Activated naive CD8-positive, alpha-beta T cell treated with anti-CD3 and anti-CD28 coated beads for 36 hours (primary cell): ENCODE measurements around the gene FOXF2. TPM values are rescaled to one million over a fixed set of nuclear protein-coding genes. Genes with fewer than 3 reads are reported as not detected.

Source experiments
- DNase-seq: peaks from one replicate; pipeline ENCODE4 v3.0.0; 2021
- H3K27ac Mint-ChIP-seq: one replicate; pipeline ENCODE4 v1.8.0; 2022; ENCODE audit warnings: mild to moderate bottlenecking, moderate library complexity, mixed read lengths
- H3K27me3 Mint-ChIP-seq: one replicate; pipeline ENCODE4 v1.8.0; 2022; ENCODE audit warnings: mild to moderate bottlenecking, mixed read lengths
- H3K36me3 Mint-ChIP-seq: one replicate; pipeline ENCODE4 v1.8.0; 2021; ENCODE audit warnings: mild to moderate bottlenecking, mixed read lengths
- H3K4me1 Mint-ChIP-seq: one replicate; pipeline ENCODE4 v1.8.0; 2021; ENCODE audit warnings: mixed read lengths
- H3K4me3 Mint-ChIP-seq: one replicate; pipeline ENCODE4 v1.8.0; 2022; ENCODE audit warnings: mild to moderate bottlenecking, moderate library complexity, mixed read lengths
- H3K9me3 Mint-ChIP-seq: one replicate; pipeline ENCODE4 v1.8.0; 2022; ENCODE audit warnings: mixed read lengths
- total RNA-seq, 2 experiments: library from RNA; stranded (reverse); gene quantifications; one replicate each; pipeline ENCODE4 v1.2.3, GENCODE V29; 2021

The FOXF2 gene
- total RNA-seq, 2 experiments from 2014 or later, result not detected

- no peaks in the 10 kb centered on the region for H3K9me3 Mint-ChIP-seq
- peaks cover 1% of the 10 kb centered on the region for H3K4me1 Mint-ChIP-seq
- peaks cover 28% of the 10 kb centered on the region for H3K27me3 Mint-ChIP-seq
- no peaks in the 10 kb centered on the region for H3K36me3 Mint-ChIP-seq
- DNase-seq, result no peak
- H3K4me3 Mint-ChIP-seq, result no peak overlapping the region
- no peak overlapping the region for H3K27ac Mint-ChIP-seq
Observed at GRCh38 chr6:1406306-1407072, 17.1 kb downstream of the FOXF2 start.

- Mint-ChIP-seq H3K27me3 (peaks cover 30% of the 10 kb centered on the region), H3K9me3 (no peaks in the 10 kb centered on the region), H3K4me1 (peaks cover 1% of the 10 kb centered on the region), H3K27ac (no peak overlapping the region), H3K4me3 (no peak overlapping the region), H3K36me3 (no peaks in the 10 kb centered on the region)
- no peak for DNase-seq
Observed at GRCh38 chr6:1407499-1407990, 18.2 kb downstream of the FOXF2 start.

- no peak overlapping the region for H3K4me3 Mint-ChIP-seq
- no peak overlapping the region for H3K27ac Mint-ChIP-seq
- peaks cover 1% of the 10 kb centered on the region for H3K4me1 Mint-ChIP-seq
- H3K9me3 Mint-ChIP-seq, result no peaks in the 10 kb centered on the region
- no peak for DNase-seq
- peaks cover 39% of the 10 kb centered on the region for H3K27me3 Mint-ChIP-seq
- no peaks in the 10 kb centered on the region for H3K36me3 Mint-ChIP-seq
Observed at GRCh38 chr6:1409774-1410465, 20.5 kb downstream of the FOXF2 start.

GRCh38 chr6:1412901-1413300 is 23.5 kb downstream of the FOXF2 start:
- no peak for DNase-seq
- H3K9me3 Mint-ChIP-seq, result no peaks in the 10 kb centered on the region
- peaks cover 1% of the 10 kb centered on the region for H3K4me1 Mint-ChIP-seq
- H3K4me3 Mint-ChIP-seq, result no peak overlapping the region
- H3K27me3 Mint-ChIP-seq, result peaks cover 48% of the 10 kb centered on the region
- H3K27ac Mint-ChIP-seq, result no peak overlapping the region
- H3K36me3 Mint-ChIP-seq, result no peaks in the 10 kb centered on the region

- DNase-seq, result no peak
- H3K4me1 Mint-ChIP-seq, result no peaks in the 10 kb centered on the region
- H3K36me3 Mint-ChIP-seq, result no peaks in the 10 kb centered on the region
- H3K4me3 Mint-ChIP-seq, result no peak overlapping the region
- no peak overlapping the region for H3K27ac Mint-ChIP-seq
- H3K9me3 Mint-ChIP-seq, result peaks cover 4% of the 10 kb centered on the region
- peaks cover 40% of the 10 kb centered on the region for H3K27me3 Mint-ChIP-seq
Observed at GRCh38 chr6:1415416-1416063, 26.2 kb downstream of the FOXF2 start.

- H3K4me1 Mint-ChIP-seq, result no peaks in the 10 kb centered on the region
- no peak overlapping the region for H3K4me3 Mint-ChIP-seq
- H3K36me3 Mint-ChIP-seq, result no peaks in the 10 kb centered on the region
- peaks cover 36% of the 10 kb centered on the region for H3K27me3 Mint-ChIP-seq
- DNase-seq, result no peak
- H3K27ac Mint-ChIP-seq, result no peak overlapping the region
- peaks cover 9% of the 10 kb centered on the region for H3K9me3 Mint-ChIP-seq
Observed at GRCh38 chr6:1416191-1416760, 26.9 kb downstream of the FOXF2 start.

- H3K4me1 Mint-ChIP-seq, result no peaks in the 10 kb centered on the region
- no peaks in the 10 kb centered on the region for H3K36me3 Mint-ChIP-seq
- no peak for DNase-seq
Observed at GRCh38 chr6:1416820-1417219, 27.4 kb downstream of the FOXF2 start.

GRCh38 chr6:1417718-1418117 is 28.3 kb downstream of the FOXF2 start:
- H3K27me3 Mint-ChIP-seq, result peaks cover 33% of the 10 kb centered on the region
- peaks cover 9% of the 10 kb centered on the region for H3K9me3 Mint-ChIP-seq
- no peaks in the 10 kb centered on the region for H3K36me3 Mint-ChIP-seq
- no peak for DNase-seq
- H3K4me1 Mint-ChIP-seq, result no peaks in the 10 kb centered on the region
- H3K4me3 Mint-ChIP-seq, result no peak overlapping the region
- H3K27ac Mint-ChIP-seq, result no peak overlapping the region

More at GRCh38 chr6:1416820-1417219, 27.4 kb downstream of the FOXF2 start:
- Mint-ChIP-seq H3K4me3 (no peak overlapping the region), H3K27ac (no peak overlapping the region), H3K9me3 (peaks cover 9% of the 10 kb centered on the region), H3K27me3 (peaks cover 33% of the 10 kb centered on the region)

GRCh38 chr6:1418471-1419191 is 29.3 kb downstream of the FOXF2 start:
- H3K9me3 Mint-ChIP-seq, result peaks cover 9% of the 10 kb centered on the region
- no peak for DNase-seq

GRCh38 chr6:1420382-1420781 is 31.0 kb downstream of the FOXF2 start:
- Mint-ChIP-seq H3K4me3 (no peak overlapping the region), H3K9me3 (peaks cover 9% of the 10 kb centered on the region), H3K27ac (no peak overlapping the region), H3K27me3 (peaks cover 44% of the 10 kb centered on the region), H3K36me3 (no peaks in the 10 kb centered on the region), H3K4me1 (peaks cover 2% of the 10 kb centered on the region)
- no peak for DNase-seq

More at GRCh38 chr6:1418471-1419191, 29.3 kb downstream of the FOXF2 start:
- Mint-ChIP-seq H3K4me1 (no peaks in the 10 kb centered on the region), H3K36me3 (no peaks in the 10 kb centered on the region), H3K27me3 (peaks cover 41% of the 10 kb centered on the region), H3K27ac (no peak overlapping the region), H3K4me3 (no peak overlapping the region)

- peaks cover 9% of the 10 kb centered on the region for H3K9me3 Mint-ChIP-seq
- H3K36me3 Mint-ChIP-seq, result no peaks in the 10 kb centered on the region
- H3K27me3 Mint-ChIP-seq, result peaks cover 60% of the 10 kb centered on the region
- H3K27ac Mint-ChIP-seq, result no peak overlapping the region
- H3K4me1 Mint-ChIP-seq, result peaks cover 2% of the 10 kb centered on the region
- H3K4me3 Mint-ChIP-seq, result no peak overlapping the region
- no peak for DNase-seq
Observed at GRCh38 chr6:1422290-1422689, 32.9 kb downstream of the FOXF2 start.

- Mint-ChIP-seq H3K9me3 (peaks cover 9% of the 10 kb centered on the region), H3K4me3 (no peak overlapping the region), H3K27me3 (peaks cover 54% of the 10 kb centered on the region), H3K4me1 (peaks cover 2% of the 10 kb centered on the region), H3K27ac (no peak overlapping the region), H3K36me3 (no peaks in the 10 kb centered on the region)
- no peak for DNase-seq
Observed at GRCh38 chr6:1423578-1423977, 34.2 kb downstream of the FOXF2 start.

GRCh38 chr6:1424306-1424927 is 35.0 kb downstream of the FOXF2 start:
- DNase-seq, result no peak
- Mint-ChIP-seq H3K4me3 (no peak overlapping the region), H3K36me3 (no peaks in the 10 kb centered on the region), H3K9me3 (peaks cover 9% of the 10 kb centered on the region), H3K27ac (no peak overlapping the region), H3K27me3 (peaks cover 54% of the 10 kb centered on the region), H3K4me1 (peaks cover 2% of the 10 kb centered on the region)

GRCh38 chr6:1426416-1426815 is 37.0 kb downstream of the FOXF2 start:
- Mint-ChIP-seq H3K27me3 (peaks cover 47% of the 10 kb centered on the region), H3K4me3 (no peak overlapping the region), H3K4me1 (peaks cover 2% of the 10 kb centered on the region), H3K36me3 (no peaks in the 10 kb centered on the region), H3K27ac (no peak overlapping the region), H3K9me3 (no peaks in the 10 kb centered on the region)
- no peak for DNase-seq
